ENCODE results near the gene RGS11. TPM values are rescaled to one million over a fixed set of nuclear protein-coding genes. Genes with fewer than 3 reads are reported as not detected.
A peak's percentile ranks its signal among the peaks of the same experiment; 100 is the strongest.
"Not testable (repeated sequence)": the region's sequence is repeated elsewhere in the genome, so short reads cannot be mapped to it uniquely, and the experiment has no call there.

The RGS11 gene
- total and polyA plus RNA-seq, 12 donors: 0.83 to 98.6 (median 6.1) TPM

GRCh38 chr16:269061-269796 is 6.5 kb downstream of the RGS11 start:
- no peak for DNase-seq
- Histone ChIP-seq H3K36me3 (replicated peaks in 1 of 2) (peaks cover 0 to 10% of the 10 kb centered on the region in 2 donors), H3K27me3 (no peaks in the 10 kb centered on the region), H3K4me3 (no peak overlapping the region), H3K9me3 (replicated peaks in 1 of 3) (no peaks in the 10 kb centered on the region), H3K4me1 (replicated peaks in 1 of 2) (no peaks in the 10 kb centered on the region), H3K27ac (no peak overlapping the region)
- intact Hi-C loops (cut with DNase I): no loop called here
- 83 to 88% (median 85%) methylated on average over 19 to 24 of the region's 24 CpGs for WGBS, 4 donors
- TF ChIP-seq CTCF (IDR thresholded peaks at IDR 0.05): no peak
- TF ChIP-seq POLR2A (IDR thresholded peaks at IDR 0.05): no peak

- H3K4me3 ChIP-seq: no peak overlapping the region
- no peak overlapping the region for H3K27ac ChIP-seq
- no peaks in the 10 kb centered on the region for H3K27me3 ChIP-seq
- WGBS, 4 donors: 57 to 70% (median 62%) methylated on average over 30 to 40 of the region's 40 CpGs
- H3K9me3 ChIP-seq (replicated peaks in 1 of 3): no peaks in the 10 kb centered on the region
- no peak for TF ChIP-seq CTCF (IDR thresholded peaks at IDR 0.05)
- no peak for TF ChIP-seq POLR2A (IDR thresholded peaks at IDR 0.05)
- peaks cover 0 to 19% of the 10 kb centered on the region in 2 donors for H3K36me3 ChIP-seq (replicated peaks in 1 of 2)
- intact Hi-C loops (cut with DNase I): no loop called here
- DNase-seq: no peak
- H3K4me1 ChIP-seq (replicated peaks in 1 of 2): no peaks in the 10 kb centered on the region
These were observed 7.3 kb downstream of the RGS11 start for GRCh38 chr16:268141-269053.

DNA sequence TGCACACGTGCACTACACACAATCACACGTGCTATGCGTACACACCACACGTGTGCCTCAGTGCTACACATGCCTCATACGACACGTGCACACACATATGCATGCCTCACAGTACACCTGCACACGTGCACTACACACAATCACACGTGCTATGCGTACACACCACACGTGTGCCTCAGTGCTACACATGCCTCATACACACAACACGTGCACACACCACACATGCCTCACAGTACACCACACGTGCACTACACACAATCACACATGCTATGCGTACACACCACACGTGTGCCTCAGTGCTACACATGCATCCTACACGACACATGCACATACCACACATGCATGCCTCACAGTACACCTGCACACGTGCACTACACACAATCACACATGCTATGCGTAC is 8.2 kb downstream of the RGS11 start:
- H3K27ac ChIP-seq; intact Hi-C loops (cut with DNase I); H3K4me1 ChIP-seq (replicated peaks in 1 of 2); H3K4me3 ChIP-seq; H3K27me3 ChIP-seq; H3K9me3 ChIP-seq (replicated peaks in 1 of 3); DNase-seq: not testable (repeated sequence)
- 81 to 85% (median 82%) methylated on average over 17 of the region's 17 CpGs for WGBS, 4 donors
- H3K36me3 ChIP-seq (replicated peaks in 1 of 2): peaks cover 0 to 27% of the 10 kb centered on the region in 2 donors

DNA sequence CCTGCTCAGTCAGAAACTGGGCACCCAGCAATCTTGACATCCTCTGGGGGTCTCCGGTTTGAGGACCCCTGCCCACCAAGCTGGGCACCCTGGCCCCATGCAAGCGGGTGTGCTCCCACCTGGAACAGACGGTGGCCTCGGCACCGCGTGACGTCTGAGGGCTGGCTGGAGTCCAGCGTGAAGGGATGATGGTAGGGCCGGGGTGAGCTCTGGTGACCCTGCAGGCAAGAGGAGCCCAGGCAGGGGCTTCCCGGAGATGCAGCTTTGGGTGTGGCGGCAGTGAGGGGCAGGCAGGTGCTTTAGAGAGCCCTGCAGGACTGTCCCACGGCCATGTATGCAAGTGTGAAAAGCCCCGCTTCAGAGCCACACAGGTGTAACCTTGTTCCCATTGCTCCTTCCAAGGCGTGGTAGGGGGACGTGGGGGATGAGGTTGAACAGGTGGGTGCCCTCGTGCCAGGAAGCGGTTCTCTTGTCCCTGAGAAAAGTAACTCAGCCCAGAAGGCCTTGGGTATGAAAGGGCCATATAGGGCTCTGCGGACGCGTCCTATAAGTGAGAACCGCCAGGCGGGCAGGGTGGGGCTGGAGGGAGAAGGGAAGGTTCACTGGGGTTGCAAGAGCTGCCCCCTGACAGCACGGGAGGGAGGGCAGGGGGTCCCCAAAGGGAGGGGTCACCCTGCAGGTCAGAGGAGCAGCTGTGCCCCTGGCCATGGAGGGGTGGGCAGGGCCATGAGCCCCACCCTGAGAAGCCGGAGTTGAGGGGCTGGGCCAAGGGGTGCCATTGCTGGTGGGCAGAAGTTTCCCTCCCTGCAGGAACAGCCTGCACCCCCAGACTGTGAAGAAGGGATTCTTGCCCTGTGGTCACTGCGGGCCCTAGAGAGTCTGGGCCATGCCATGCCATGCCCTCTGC is 9.2 kb downstream of the RGS11 start:
- H3K9me3 ChIP-seq (replicated peaks in 1 of 3): no peaks in the 10 kb centered on the region
- H3K4me3 ChIP-seq: no peak overlapping the region
- H3K27me3 ChIP-seq: no peaks in the 10 kb centered on the region
- intact Hi-C loops (cut with DNase I): no loop called here
- no peak overlapping the region for H3K27ac ChIP-seq
- H3K4me1 ChIP-seq (replicated peaks in 1 of 2): no peaks in the 10 kb centered on the region
- H3K36me3 ChIP-seq (replicated peaks in 1 of 2): peaks cover 0 to 38% of the 10 kb centered on the region in 2 donors
- peak in 1 of 7 donors; percentile 34 for DNase-seq
- 58 to 74% (median 67%) methylated on average over 15 to 25 of the region's 25 CpGs for WGBS, 4 donors
- TF ChIP-seq POLR2A (IDR thresholded peaks at IDR 0.05) (no peak), CTCF (IDR thresholded peaks at IDR 0.05) (no peak)
